CD4-positive, alpha-beta T cell treated with Interleukin-21 for 1 hour (primary cell): ENCODE measurements around the gene MTTP.

ENCODE experiments used
- DNase-seq: peaks from one replicate; pipeline ENCODE4 v3.0.0-alpha.2; 2020

The MTTP gene

GRCh38 chr4:99642725-99643489 is 68.3 kb downstream of the MTTP start:
- DNase-seq = no peak

- no peak for DNase-seq
Observed at GRCh38 chr4:99644453-99644852, 69.8 kb downstream of the MTTP start.

- DNase-seq = no peak
Observed at GRCh38 chr4:99645036-99645435, 70.4 kb downstream of the MTTP start.

- DNase-seq = no peak
Observed at GRCh38 chr4:99645638-99646037, 71.0 kb downstream of the MTTP start.

- DNase-seq = no peak
Observed at GRCh38 chr4:99647071-99647470, 72.4 kb downstream of the MTTP start.

GRCh38 chr4:99648321-99648720 is 73.7 kb downstream of the MTTP start:
- no peak for DNase-seq

GRCh38 chr4:99649208-99649607 is 74.6 kb downstream of the MTTP start:
- no peak for DNase-seq

GRCh38 chr4:99649778-99650177 is 75.2 kb downstream of the MTTP start:
- no peak for DNase-seq

GRCh38 chr4:99651016-99651769 is 76.6 kb downstream of the MTTP start:
- DNase-seq = no peak

GRCh38 chr4:99651811-99652485 is 77.3 kb downstream of the MTTP start:
- DNase-seq = no peak

GRCh38 chr4:99652596-99653436 is 78.2 kb downstream of the MTTP start:
- no peak for DNase-seq

GRCh38 chr4:99653916-99654315 is 79.3 kb downstream of the MTTP start:
- DNase-seq = no peak

GRCh38 chr4:99654361-99654761 is 79.7 kb downstream of the MTTP start:
- no peak for DNase-seq

- no peak for DNase-seq
Observed at GRCh38 chr4:99655308-99656081, 80.9 kb downstream of the MTTP start.

GRCh38 chr4:99657798-99658197 is 83.2 kb downstream of the MTTP start, which contains the start of gene C4orf54:
Gene C4orf54, minus strand, starts transcription at chr4:99657828. Its CDS starts 3,180 bp downstream, at chr4:99654648.
- no peak for DNase-seq

- no peak for DNase-seq
Observed at GRCh38 chr4:99658666-99659065, 84.0 kb downstream of the MTTP start.

- DNase-seq = no peak
Observed at GRCh38 chr4:99661907-99662306, 87.3 kb downstream of the MTTP start.

- no peak for DNase-seq
Observed at GRCh38 chr4:99664716-99665115, 90.1 kb downstream of the MTTP start.

- no peak for DNase-seq
Observed at GRCh38 chr4:99665983-99666382, 91.4 kb downstream of the MTTP start.

GRCh38 chr4:99668472-99668871 is 93.8 kb downstream of the MTTP start:
- DNase-seq = no peak

- no peak for DNase-seq
Observed at GRCh38 chr4:99669084-99669483, 94.5 kb downstream of the MTTP start.
